HG03196 (cell line): ENCODE data around the gene MRPL2.
A peak's percentile ranks its signal among the peaks of the same experiment; 100 is the strongest.
"Not testable (repeated sequence)": the region's sequence is repeated elsewhere in the genome, so short reads cannot be mapped to it uniquely, and the experiment has no call there.

ENCODE experiments used
- ATAC-seq: cut with Tn5 transposase; IDR thresholded peaks from one replicate; pipeline ENCODE4 v1.9.1; 2021; ENCODE audit not compliant: unreplicated experiment

MRPL2 gene

DNA sequence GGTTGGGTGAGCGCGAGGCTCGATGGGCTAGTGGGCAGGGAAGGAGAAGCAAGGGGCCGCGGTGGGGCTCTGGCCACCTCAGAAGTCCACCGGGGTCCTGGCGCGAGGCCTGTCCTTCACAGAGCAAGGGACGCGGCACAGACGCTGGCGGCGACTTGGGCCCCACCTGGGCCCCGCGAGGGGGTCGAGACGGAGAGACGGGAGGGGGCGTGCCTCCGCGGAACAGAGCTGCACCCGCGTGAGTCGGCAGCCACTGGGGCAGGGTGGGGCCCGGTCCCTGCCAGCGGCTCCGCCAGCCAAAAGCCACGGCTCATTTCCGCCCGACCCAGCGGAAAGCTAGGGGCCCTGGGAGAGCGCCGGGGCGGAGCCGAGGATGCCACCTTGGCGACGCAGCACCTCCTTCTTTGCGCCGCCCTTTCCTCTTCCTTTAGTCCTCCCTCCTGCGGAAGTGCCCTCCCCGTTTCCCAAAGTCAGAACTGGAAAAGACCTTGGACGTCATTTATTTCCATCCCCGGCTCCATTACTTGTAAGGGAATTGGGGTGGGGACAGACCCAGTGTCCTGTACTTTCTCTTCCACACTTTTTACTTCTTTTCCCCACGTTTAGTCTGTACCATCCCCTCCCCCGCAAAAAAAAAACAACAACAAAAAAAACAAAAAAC is 5.6 kb downstream of the MRPL2 start, which contains the start of gene CUL7:
TSS of gene CUL7 (minus strand) at position 307 of the 661 bp plus-strand sequence. CDS start 1,063 bp downstream, outside the sequence.
- ATAC-seq = peak; percentile 75

- ATAC-seq = peak; percentile 22
Observed at GRCh38 chr6:43052842-43053544, 6.2 kb downstream of the MRPL2 start.

DNA sequence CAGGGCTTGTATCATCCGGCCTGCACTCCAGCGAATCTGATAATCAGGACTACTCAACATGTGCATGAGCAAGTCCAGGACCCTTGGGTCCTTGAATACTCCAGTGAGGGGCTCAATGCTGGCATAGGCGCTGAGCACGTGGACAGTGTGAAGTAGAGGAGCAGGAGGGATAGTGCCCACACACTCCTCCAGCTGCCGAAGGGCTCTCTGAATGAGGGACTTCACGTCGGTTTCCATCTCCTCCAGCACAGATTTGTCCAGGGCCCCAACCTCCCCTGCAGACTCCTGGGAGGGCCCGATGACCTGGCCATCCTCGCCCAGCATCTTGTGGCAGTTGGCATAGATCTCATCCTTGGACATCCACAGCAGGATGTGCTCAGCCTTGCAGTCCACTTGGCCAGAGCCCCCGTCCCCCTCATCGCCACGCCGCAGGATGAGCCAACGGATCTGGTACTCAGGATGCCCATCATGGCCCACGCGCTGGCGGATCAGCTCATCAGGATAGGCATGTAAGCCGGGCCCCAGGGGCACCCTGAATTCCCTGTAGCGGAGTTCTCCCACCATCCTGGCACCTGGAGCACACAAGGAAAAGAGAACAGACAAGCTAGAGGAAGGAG is 6.9 kb downstream of the MRPL2 start:
- no peak for ATAC-seq

DNA sequence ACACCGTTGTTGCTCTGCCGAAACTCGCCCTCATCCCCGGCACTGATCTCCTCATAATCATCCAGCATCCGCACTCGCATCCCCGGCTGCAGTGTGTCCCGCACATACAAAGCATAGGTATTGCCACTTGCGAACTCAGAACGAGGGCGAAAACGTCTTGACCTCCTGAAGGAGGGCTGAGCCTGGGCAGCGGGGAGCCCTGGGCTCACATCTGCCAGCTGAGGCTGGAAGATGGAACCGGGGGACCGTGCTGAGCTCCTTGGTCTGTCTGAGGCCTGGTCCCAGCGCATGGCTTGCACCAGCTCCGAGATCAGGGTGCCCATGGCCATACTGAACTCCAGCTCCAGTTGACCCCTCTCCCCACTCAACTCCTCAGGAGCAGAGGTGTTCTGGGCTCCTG is 8.3 kb downstream of the MRPL2 start:
- no peak for ATAC-seq

- no peak for ATAC-seq
Observed at GRCh38 chr6:43047998-43048397, 11.2 kb downstream of the MRPL2 start.

DNA sequence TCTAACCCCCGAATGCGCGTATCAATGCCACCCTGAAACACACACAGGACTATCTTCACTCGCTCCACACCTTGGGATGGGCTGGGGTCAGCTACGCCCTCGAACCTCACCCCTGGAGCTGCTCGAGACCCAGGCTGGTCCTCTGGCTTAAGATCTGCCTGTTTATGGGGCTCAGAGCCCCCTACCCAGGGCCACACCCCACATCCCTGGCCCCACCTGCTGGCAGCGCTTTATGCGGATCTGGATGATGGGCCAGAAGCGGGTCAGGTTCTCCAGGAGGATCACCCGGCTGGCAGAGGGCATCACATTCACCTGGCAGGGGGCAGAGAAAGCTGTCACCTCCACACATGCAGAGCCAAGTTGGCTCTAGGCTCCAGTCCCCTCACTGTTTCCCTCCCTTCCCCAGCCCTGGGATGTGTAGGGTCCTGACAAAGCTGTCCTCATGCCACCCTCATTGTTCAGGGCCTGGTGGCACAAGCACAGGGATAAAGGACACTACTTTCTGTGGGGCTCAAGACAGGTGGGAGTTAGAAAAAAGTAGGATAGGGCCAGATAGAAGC is 13.8 kb downstream of the MRPL2 start:
- ATAC-seq = no peak

- ATAC-seq = no peak
Observed at GRCh38 chr6:43043310-43043709, 15.9 kb downstream of the MRPL2 start.

- not testable (repeated sequence) for ATAC-seq
Observed at GRCh38 chr6:43041475-43041874, 17.8 kb downstream of the MRPL2 start.

GRCh38 chr6:43040542-43041257 is 18.5 kb downstream of the MRPL2 start:
- no peak for ATAC-seq

GRCh38 chr6:43038727-43039126 is 20.5 kb downstream of the MRPL2 start:
- no peak for ATAC-seq

- ATAC-seq = no peak
Observed at GRCh38 chr6:43037706-43038105, 21.5 kb downstream of the MRPL2 start.

DNA sequence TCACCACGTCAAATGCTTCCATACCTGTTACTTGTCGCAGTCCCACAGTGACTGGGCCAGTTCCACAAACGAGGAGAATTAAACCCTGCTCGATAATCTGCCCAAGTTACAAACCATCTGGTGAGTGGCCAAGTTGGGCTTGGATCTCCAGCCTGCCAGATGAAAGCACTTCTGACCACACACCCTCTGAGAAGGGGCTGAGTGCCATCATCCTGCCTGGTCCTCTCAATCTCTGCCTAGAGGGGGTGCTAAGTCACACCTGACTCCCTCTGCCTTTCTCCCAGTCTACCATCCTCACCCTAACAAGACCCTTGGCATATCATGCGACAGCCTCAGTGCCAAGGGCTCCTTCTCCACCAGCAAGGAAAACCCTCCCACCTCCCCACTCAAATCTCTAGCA is 22.0 kb downstream of the MRPL2 start:
- no peak for ATAC-seq

GRCh38 chr6:43036712-43037111 is 22.5 kb downstream of the MRPL2 start:
- no peak for ATAC-seq

DNA sequence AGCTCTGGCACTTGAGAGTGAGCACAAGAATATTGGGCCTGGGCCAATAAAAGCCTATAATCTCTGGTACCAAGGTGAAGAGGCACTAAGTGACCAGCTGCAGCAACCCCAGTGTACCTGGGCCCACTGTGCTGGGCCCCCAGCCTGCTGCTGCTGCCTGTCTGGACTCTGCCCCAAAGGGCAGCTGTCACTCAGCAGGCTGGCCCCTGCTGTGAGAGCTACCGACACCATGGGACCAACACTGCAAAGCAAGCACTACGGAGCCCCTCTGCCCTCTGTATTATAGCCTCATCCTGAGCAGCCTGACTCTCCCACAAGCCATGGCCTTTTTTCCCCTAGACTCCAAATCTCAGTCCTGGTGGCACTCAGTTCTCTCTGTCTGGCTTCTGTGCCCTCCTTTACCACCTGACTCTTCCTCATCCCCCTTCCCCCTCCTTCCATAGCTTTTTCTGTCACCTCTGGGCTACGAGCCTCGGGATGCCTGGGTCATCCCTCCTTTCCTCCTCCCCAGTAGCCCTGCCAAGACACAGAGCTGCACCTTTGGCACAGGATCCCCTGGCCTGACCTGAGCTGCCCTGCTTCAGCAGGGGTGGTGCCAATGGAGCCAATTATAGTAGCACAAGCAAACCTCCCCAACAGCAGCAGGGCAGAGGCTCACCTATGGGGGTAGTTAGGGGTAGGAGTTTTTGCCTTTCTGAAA is 23.6 kb downstream of the MRPL2 start:
- no peak for ATAC-seq

GRCh38 chr6:43034190-43034525 is 25.1 kb downstream of the MRPL2 start:
- no peak for ATAC-seq

- no peak for ATAC-seq
Observed at GRCh38 chr6:43033496-43034189, 25.6 kb downstream of the MRPL2 start.

DNA sequence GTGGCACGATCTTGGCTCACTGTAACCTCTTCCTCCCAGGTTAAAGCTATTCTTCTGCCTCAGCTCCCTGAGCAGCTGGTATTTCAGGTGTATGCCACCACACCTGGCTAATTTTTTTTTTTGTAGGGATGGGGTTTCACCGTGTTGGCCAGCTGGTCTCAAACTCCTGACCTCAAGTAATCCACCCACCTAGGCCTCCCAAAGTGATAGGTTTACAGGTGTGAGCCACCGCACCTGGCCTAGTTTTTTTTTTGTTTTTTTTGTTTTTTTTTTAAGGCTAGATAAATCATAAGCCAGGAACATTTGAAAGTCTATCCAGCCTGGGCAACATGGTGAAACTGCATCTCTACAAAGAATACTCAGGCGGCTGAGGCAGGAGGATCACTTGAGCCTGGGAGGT is 26.9 kb downstream of the MRPL2 start:
- ATAC-seq = no peak

- ATAC-seq = no peak
Observed at GRCh38 chr6:43029120-43029519, 30.1 kb downstream of the MRPL2 start.

DNA sequence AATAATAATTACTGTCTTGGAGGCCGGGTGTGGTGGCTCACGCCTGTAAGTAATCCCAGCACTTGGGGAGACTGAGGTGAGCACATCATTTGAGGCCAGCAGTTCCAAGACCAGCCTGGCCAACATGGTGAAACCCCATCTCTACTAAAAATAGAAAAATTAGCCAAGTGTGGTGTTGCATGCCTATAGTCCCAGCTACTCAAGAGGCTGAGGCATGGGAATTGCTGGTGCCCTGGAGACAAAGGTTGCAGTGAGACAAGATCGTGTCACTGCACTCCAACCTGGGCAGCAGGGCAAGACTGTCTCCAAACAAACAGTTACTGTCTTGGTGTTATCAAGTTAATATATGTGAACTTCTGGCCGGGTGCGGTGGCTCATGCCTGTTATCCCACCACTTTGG is 32.9 kb downstream of the MRPL2 start:
- ATAC-seq = no peak

- ATAC-seq = no peak
Observed at GRCh38 chr6:43024436-43024835, 34.8 kb downstream of the MRPL2 start.
